Central memory CD8-positive, alpha-beta T cell (primary cell): ENCODE results near the gene ABCG1.

Experiments
- ATAC-seq: fragments of 150-1000 bp; cut with Tn5 transposase; replicated peaks from 2 replicates; pipeline ENCODE4 v1.10.0; 2022; ENCODE audit warnings: mild to moderate bottlenecking, moderate FRiP score, moderate number of reproducible peaks; ENCODE audit not compliant: poor library complexity, severe bottlenecking; ENCODE audit errors: extremely low read depth
- DNase-seq, 2 donors: peaks; one replicate each; pipeline ENCODE4 v3.0.0; 2021; ENCODE audit warnings: low spot score in 2 of 2
- H3K27ac Mint-ChIP-seq: one replicate; pipeline ENCODE4 v1.8.0; 2022; ENCODE audit warnings: low read depth, mild to moderate bottlenecking, moderate library complexity, mixed read lengths
- H3K27me3 Mint-ChIP-seq: one replicate; pipeline ENCODE4 v1.8.0; 2022; ENCODE audit warnings: mixed read lengths
- H3K36me3 Mint-ChIP-seq: one replicate; pipeline ENCODE4 v1.8.0; 2022; ENCODE audit warnings: mild to moderate bottlenecking, moderate library complexity, mixed read lengths; ENCODE audit not compliant: insufficient read depth
- H3K4me1 Mint-ChIP-seq: one replicate; pipeline ENCODE4 v1.8.0; 2022; ENCODE audit warnings: mixed read lengths
- H3K4me3 Mint-ChIP-seq: one replicate; pipeline ENCODE4 v1.8.0; 2022; ENCODE audit warnings: mild to moderate bottlenecking, moderate library complexity, mixed read lengths
- H3K9me3 Mint-ChIP-seq: one replicate; pipeline ENCODE4 v1.8.0; 2022; ENCODE audit warnings: mixed read lengths

ABCG1 gene

GRCh38 chr21:42338729-42339715, 120.1 kb downstream of the ABCG1 start:
- Mint-ChIP-seq H3K27me3 (peaks cover 6% of the 10 kb centered on the region), H3K36me3 (no peaks in the 10 kb centered on the region), H3K27ac (no peak overlapping the region), H3K9me3 (no peaks in the 10 kb centered on the region), H3K4me3 (no peak overlapping the region), H3K4me1 (peaks cover 8% of the 10 kb centered on the region)
- DNase-seq, result no peak
- ATAC-seq, result no peak

- H3K4me1 Mint-ChIP-seq, result peaks cover 8% of the 10 kb centered on the region
- no peaks in the 10 kb centered on the region for H3K9me3 Mint-ChIP-seq
- H3K4me3 Mint-ChIP-seq, result no peak overlapping the region
- ATAC-seq (no peak), DNase-seq (no peak)
- peaks cover 1% of the 10 kb centered on the region for H3K27me3 Mint-ChIP-seq
- H3K36me3 Mint-ChIP-seq, result no peaks in the 10 kb centered on the region
- no peak overlapping the region for H3K27ac Mint-ChIP-seq
Observed at GRCh38 chr21:42340187-42341050, 121.5 kb downstream of the ABCG1 start.

GRCh38 chr21:42341776-42342542, 123.0 kb downstream of the ABCG1 start:
- Mint-ChIP-seq H3K4me3 (no peak overlapping the region), H3K27me3 (peaks cover 6% of the 10 kb centered on the region), H3K4me1 (peaks cover 8% of the 10 kb centered on the region), H3K36me3 (no peaks in the 10 kb centered on the region), H3K9me3 (no peaks in the 10 kb centered on the region), H3K27ac (no peak overlapping the region)
- DNase-seq, result no peak
- no peak for ATAC-seq

- H3K4me3 Mint-ChIP-seq, result no peak overlapping the region
- no peak for ATAC-seq
- H3K4me1 Mint-ChIP-seq, result peaks cover 1% of the 10 kb centered on the region
- H3K27ac Mint-ChIP-seq, result no peak overlapping the region
- peaks cover 6% of the 10 kb centered on the region for H3K27me3 Mint-ChIP-seq
- DNase-seq, result no peak
- no peaks in the 10 kb centered on the region for H3K36me3 Mint-ChIP-seq
- no peaks in the 10 kb centered on the region for H3K9me3 Mint-ChIP-seq
Observed at GRCh38 chr21:42343101-42343500, 124.2 kb downstream of the ABCG1 start.

GRCh38 chr21:42343556-42343955, 124.6 kb downstream of the ABCG1 start:
- no peaks in the 10 kb centered on the region for H3K36me3 Mint-ChIP-seq
- no peaks in the 10 kb centered on the region for H3K4me1 Mint-ChIP-seq
- H3K9me3 Mint-ChIP-seq, result no peaks in the 10 kb centered on the region
- DNase-seq, result no peak
- no peak for ATAC-seq
- H3K27ac Mint-ChIP-seq, result no peak overlapping the region
- peaks cover 6% of the 10 kb centered on the region for H3K27me3 Mint-ChIP-seq
- H3K4me3 Mint-ChIP-seq, result no peak overlapping the region

- no peaks in the 10 kb centered on the region for H3K36me3 Mint-ChIP-seq
- no peaks in the 10 kb centered on the region for H3K4me1 Mint-ChIP-seq
- H3K27me3 Mint-ChIP-seq, result peaks cover 6% of the 10 kb centered on the region
- H3K4me3 Mint-ChIP-seq, result no peak overlapping the region
- DNase-seq, result no peak
- no peaks in the 10 kb centered on the region for H3K9me3 Mint-ChIP-seq
- ATAC-seq, result no peak
- no peak overlapping the region for H3K27ac Mint-ChIP-seq
Observed at GRCh38 chr21:42343963-42344510, 125.1 kb downstream of the ABCG1 start.

GRCh38 chr21:42344631-42345030, 125.7 kb downstream of the ABCG1 start:
- Mint-ChIP-seq H3K4me1 (no peaks in the 10 kb centered on the region), H3K9me3 (no peaks in the 10 kb centered on the region), H3K4me3 (no peak overlapping the region), H3K27ac (no peak overlapping the region), H3K27me3 (peaks cover 6% of the 10 kb centered on the region), H3K36me3 (no peaks in the 10 kb centered on the region)
- DNase-seq, result no peak
- ATAC-seq, result no peak

- Mint-ChIP-seq H3K4me1 (no peaks in the 10 kb centered on the region), H3K27ac (no peak overlapping the region), H3K9me3 (no peaks in the 10 kb centered on the region), H3K27me3 (peaks cover 6% of the 10 kb centered on the region), H3K36me3 (no peaks in the 10 kb centered on the region), H3K4me3 (no peak overlapping the region)
- ATAC-seq (no peak), DNase-seq (no peak)
Observed at GRCh38 chr21:42346441-42346840, 127.5 kb downstream of the ABCG1 start.
